Small intestine (tissue), 7 donors: ENCODE results near the gene ZNF385A. TPM values are rescaled to one million over a fixed set of nuclear protein-coding genes. Genes with fewer than 3 reads are reported as not detected.

Experiments used
- DNase-seq, 2 donors: peaks; one replicate each; pipeline versions ENCODE4 v3.0.0 to v3.0.0-alpha.2; 2013
- FAIRE-seq: peaks from 2 replicates; lab custom pipeline; 2012; peaks lifted over from hg19 to GRCh38; lab: Jason Lieb, UNC
- H3K27ac ChIP-seq, 3 donors: one replicate each; pipeline ENCODE4 v1.5.1; 2013; ENCODE audit warnings: low read length in 2 of 3, mild to moderate bottlenecking in 2 of 3, control low read depth in 1 of 3, inconsistent platforms in 1 of 3, low read depth in 1 of 3, moderate library complexity in 1 of 3
- H3K27me3 ChIP-seq, 3 donors: one replicate each; pipeline ENCODE4 v1.6.1; 2013; ENCODE audit warnings: low read length in 3 of 3, inconsistent platforms in 1 of 3; ENCODE audit not compliant: control insufficient read depth in 3 of 3, insufficient read depth in 3 of 3
- H3K36me3 ChIP-seq, 3 donors: one replicate each; pipeline ENCODE4 v1.6.1; 2013; ENCODE audit warnings: low read length in 3 of 3, inconsistent platforms in 1 of 3, low read depth in 1 of 3, mild to moderate bottlenecking in 1 of 3, moderate library complexity in 1 of 3; ENCODE audit not compliant: control insufficient read depth in 3 of 3, insufficient read depth in 2 of 3
- H3K4me1 ChIP-seq, 3 donors: one replicate each; pipeline ENCODE4 v1.6.1; 2013; ENCODE audit warnings: low read length in 2 of 3, inconsistent platforms in 1 of 3, low read depth in 1 of 3, mild to moderate bottlenecking in 1 of 3, moderate library complexity in 1 of 3; ENCODE audit not compliant: control insufficient read depth in 3 of 3, insufficient read depth in 2 of 3
- H3K4me3 ChIP-seq, 3 donors: one replicate each; pipeline ENCODE4 v1.5.1; 2013; ENCODE audit warnings: low read length in 3 of 3, control low read depth in 1 of 3, inconsistent platforms in 1 of 3, low read depth in 1 of 3, mild to moderate bottlenecking in 1 of 3, moderate library complexity in 1 of 3
- H3K9me3 ChIP-seq, 2 donors: one replicate each; pipeline ENCODE4 v1.6.1; 2013; ENCODE audit warnings: low read depth in 1 of 2, low read length in 1 of 2; ENCODE audit not compliant: control insufficient read depth in 2 of 2, insufficient read depth in 1 of 2
- WGBS, 3 donors: extraction: QIAGEN DNeasy Blood & Tissue Kit; methylation state at CpG; one replicate each; pipeline ENCODE4 v1.1.7; 2013; 5-methylcytosine and 5-hydroxymethylcytosine counted together
- polyA plus RNA-seq, 4 donors: library from polyadenylated mRNA; stranded (reverse) in 3 of 4; unstranded in 1 of 4; fragments of 200-250 nt in 3 of 4; fragments of 120-200 nt in 1 of 4; gene quantifications; one replicate each; pipeline versions ENCODE4 v1.2.1 to v1.2.3, GENCODE V29; 2013
- donor health status: healthy with polysubstance abuse.
- donor health status: control.
- donor health status: control.
- donor health status: Bipolar disorder and iron deficiency.
- donor health status: healthy.

Gene ZNF385A
- polyA plus RNA-seq, 4 donors: 0.45 to 9.7 (median 5.9) TPM

GRCh38 chr12:54360717-54361456 is 23.6 kb downstream of the ZNF385A start:
- Histone ChIP-seq H3K4me1 (peaks cover 0 to 17% (median 2%) of the 10 kb centered on the region in 3 donors), H3K27me3 (peaks cover 0 to 4% (median 0%) of the 10 kb centered on the region in 3 donors), H3K36me3 (no peaks in the 10 kb centered on the region), H3K27ac (no peak overlapping the region), H3K9me3 (no peaks in the 10 kb centered on the region), H3K4me3 (no peak overlapping the region)
- FAIRE-seq: no peak
- WGBS, 3 donors: 64 to 71% (median 68%) methylated on average over 16 of the region's 16 CpGs
- DNase-seq: peak; percentile 80 to 86

- 46 to 55% (median 52%) methylated on average over 9 of the region's 9 CpGs for WGBS, 3 donors
These were observed 24.7 kb downstream of the ZNF385A start for GRCh38 chr12:54359762-54360351.

GRCh38 chr12:54358945-54359761 is 25.4 kb downstream of the ZNF385A start:
- H3K4me1 ChIP-seq: peaks cover 0 to 22% (median 2%) of the 10 kb centered on the region in 3 donors
- peak overlapping the region in 2 of 3 donors; percentile 74 to 82 for H3K27ac ChIP-seq
- DNase-seq: peak; percentile 98 to 99
- peaks cover 0 to 4% (median 0%) of the 10 kb centered on the region in 3 donors for H3K27me3 ChIP-seq
- no peaks in the 10 kb centered on the region for H3K36me3 ChIP-seq
- no peaks in the 10 kb centered on the region for H3K9me3 ChIP-seq
- 1 to 2% (median 1%) methylated on average over 36 to 40 of the region's 40 CpGs for WGBS, 3 donors
- no peak for FAIRE-seq
- H3K4me3 ChIP-seq: peak overlapping the region; percentile 34 to 66 (median 64)

More at GRCh38 chr12:54359762-54360351, 24.7 kb downstream of the ZNF385A start:
- no peaks in the 10 kb centered on the region for H3K36me3 ChIP-seq
- peaks cover 0 to 22% (median 2%) of the 10 kb centered on the region in 3 donors for H3K4me1 ChIP-seq
- H3K27ac ChIP-seq: peak overlapping the region in 2 of 3 donors; percentile 72 to 82
- H3K27me3 ChIP-seq: peaks cover 0 to 4% (median 0%) of the 10 kb centered on the region in 3 donors
- FAIRE-seq (no peak), DNase-seq (no peak)
- H3K9me3 ChIP-seq: no peaks in the 10 kb centered on the region
- H3K4me3 ChIP-seq: peak overlapping the region in 2 of 3 donors; percentile 64 to 66

- Histone ChIP-seq H3K4me1 (peaks cover 0 to 26% (median 2%) of the 10 kb centered on the region in 3 donors), H3K4me3 (peak overlapping the region; percentile 32 to 66 (median 64)), H3K9me3 (no peaks in the 10 kb centered on the region), H3K27me3 (peaks cover 0 to 4% (median 0%) of the 10 kb centered on the region in 3 donors), H3K36me3 (peaks cover 0 to 3% (median 0%) of the 10 kb centered on the region in 3 donors), H3K27ac (peak overlapping the region in 2 of 3 donors; percentile 71 to 74)
- peak in 1 of 2 donors; percentile 27 for DNase-seq
- 8 to 12% (median 9%) methylated on average over 15 of the region's 15 CpGs for WGBS, 3 donors
- FAIRE-seq: no peak
These were observed 26.2 kb downstream of the ZNF385A start for GRCh38 chr12:54358191-54358944.

- H3K9me3 ChIP-seq: no peaks in the 10 kb centered on the region
- peaks cover 0 to 4% (median 0%) of the 10 kb centered on the region in 3 donors for H3K36me3 ChIP-seq
- DNase-seq: no peak
- peak overlapping the region in 1 of 3 donors; percentile 71 for H3K27ac ChIP-seq
- H3K27me3 ChIP-seq: peaks cover 0 to 4% (median 0%) of the 10 kb centered on the region in 3 donors
- FAIRE-seq: no peak
- peaks cover 0 to 33% (median 2%) of the 10 kb centered on the region in 3 donors for H3K4me1 ChIP-seq
- WGBS, 3 donors: 68 to 71% (median 68%) methylated on average over 2 of the region's 2 CpGs
- H3K4me3 ChIP-seq: no peak overlapping the region
These were observed 26.9 kb downstream of the ZNF385A start for GRCh38 chr12:54357506-54358190.

GRCh38 chr12:54356951-54357356 is 27.6 kb downstream of the ZNF385A start:
- H3K4me3 ChIP-seq: no peak overlapping the region
- peaks cover 0 to 7% (median 0%) of the 10 kb centered on the region in 3 donors for H3K36me3 ChIP-seq
- H3K9me3 ChIP-seq: no peaks in the 10 kb centered on the region
- FAIRE-seq (no peak), DNase-seq (no peak)
- 86 to 95% (median 92%) methylated on average over 4 of the region's 4 CpGs for WGBS, 3 donors
- no peaks in the 10 kb centered on the region for H3K27me3 ChIP-seq
- H3K4me1 ChIP-seq: peaks cover 0 to 40% (median 2%) of the 10 kb centered on the region in 3 donors
- peak overlapping the region in 1 of 3 donors; percentile 25 for H3K27ac ChIP-seq

GRCh38 chr12:54356228-54356627 is 28.3 kb downstream of the ZNF385A start:
- Histone ChIP-seq H3K27ac (no peak overlapping the region), H3K9me3 (no peaks in the 10 kb centered on the region), H3K36me3 (peaks cover 0 to 12% (median 0%) of the 10 kb centered on the region in 3 donors), H3K4me1 (peaks cover 0 to 47% (median 2%) of the 10 kb centered on the region in 3 donors), H3K4me3 (no peak overlapping the region), H3K27me3 (no peaks in the 10 kb centered on the region)
- WGBS, 3 donors: 78 to 91% (median 84%) methylated on average over 3 of the region's 3 CpGs
- no peak for FAIRE-seq
- DNase-seq: no peak
